ENCODE data around the gene RIMBP2.

Gene RIMBP2

DNA sequence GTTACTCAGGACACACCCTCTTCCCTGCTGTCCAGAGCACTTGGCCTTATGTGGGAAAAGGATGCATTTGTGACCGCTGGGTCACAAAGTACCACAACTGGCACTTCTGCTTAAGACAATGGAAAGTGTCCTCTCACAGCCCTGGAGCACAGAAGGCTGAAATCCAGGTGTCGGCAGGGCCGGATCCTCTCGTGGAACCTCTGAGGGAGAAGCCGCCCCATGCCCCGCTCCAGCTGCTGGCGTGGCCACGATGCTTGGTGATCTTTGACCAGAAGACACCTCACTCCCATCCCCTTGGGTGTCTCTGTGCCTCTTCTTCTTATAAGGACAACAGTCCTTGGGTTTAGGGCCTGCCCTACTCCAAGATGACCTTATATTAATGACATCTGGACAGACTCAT, 221.4 kb downstream of the RIMBP2 start:
- in situ Hi-C loops (cut with MboI; ENCODE audit: low sequenced_read_pairs), result no loop called here

DNA sequence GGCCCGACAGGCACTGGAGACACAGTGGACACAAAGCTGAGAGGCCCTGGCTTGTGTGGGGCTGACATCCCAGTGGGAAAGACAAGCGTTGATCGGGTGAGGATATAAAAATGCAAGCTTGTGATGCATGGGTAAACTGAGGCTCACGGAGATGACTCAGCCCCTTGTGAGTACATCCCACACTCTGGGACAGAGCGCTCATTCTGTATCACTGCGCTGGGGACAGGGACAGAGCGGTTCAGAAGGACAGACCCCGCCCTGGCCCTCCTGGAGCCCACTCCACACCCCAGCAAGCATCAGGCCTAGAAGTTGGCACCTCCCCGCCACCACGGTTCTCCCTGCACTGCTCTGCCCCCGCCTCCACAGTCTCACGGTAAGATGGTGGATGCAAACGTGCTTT, 222.1 kb downstream of the RIMBP2 start:
- in situ Hi-C loops (cut with MboI; ENCODE audit: low sequenced_read_pairs), result no loop called here

GRCh38 chr12:130491421-130492357, 224.4 kb downstream of the RIMBP2 start:
- in situ Hi-C loops (cut with MboI; ENCODE audit: low sequenced_read_pairs), result no loop called here

- in situ Hi-C loops (cut with MboI; ENCODE audit: low sequenced_read_pairs), result no loop called here
Measured at GRCh38 chr12:130490674-130491073, 225.4 kb downstream of the RIMBP2 start.

GRCh38 chr12:130489293-130489692, 226.8 kb downstream of the RIMBP2 start:
- in situ Hi-C loops (cut with MboI; ENCODE audit: low sequenced_read_pairs), result no loop called here

- in situ Hi-C loops (cut with MboI; ENCODE audit: low sequenced_read_pairs), result no loop called here
Measured at GRCh38 chr12:130488358-130488710, 227.8 kb downstream of the RIMBP2 start.

DNA sequence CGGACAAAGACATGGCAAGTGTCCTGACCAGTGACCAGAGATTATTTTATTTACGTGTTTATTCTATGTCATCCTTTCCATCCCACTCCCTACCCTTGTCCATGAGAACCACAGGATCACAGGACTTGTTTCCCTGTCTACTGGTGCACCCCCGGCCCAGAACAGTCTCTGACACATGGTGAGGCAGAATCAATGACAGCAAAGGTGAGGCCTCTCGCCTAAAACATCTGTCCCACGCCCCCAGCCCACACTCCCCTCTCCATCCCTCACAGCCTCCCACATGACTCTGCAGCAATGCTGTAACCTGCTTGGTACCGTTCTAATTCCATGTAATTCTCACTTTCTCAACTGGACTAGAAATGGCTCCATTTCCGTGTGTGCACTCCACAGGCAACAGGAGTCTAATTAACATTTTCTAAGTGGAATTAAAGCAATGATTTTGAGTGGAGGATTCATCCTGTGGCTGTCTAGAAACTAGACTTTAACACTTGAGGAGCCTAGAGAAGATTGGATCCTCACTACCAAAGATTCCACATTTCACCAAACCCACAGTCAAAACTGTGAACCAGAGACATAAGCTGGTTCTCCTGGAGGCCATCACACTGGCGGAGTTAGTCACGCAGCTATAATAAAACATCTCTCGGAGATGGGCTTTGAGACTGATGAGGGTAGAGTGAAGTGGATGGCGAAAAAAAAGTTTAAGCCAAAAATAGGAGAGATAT, 228.3 kb downstream of the RIMBP2 start:
- in situ Hi-C loops (cut with MboI; ENCODE audit: low sequenced_read_pairs), result no loop called here

DNA sequence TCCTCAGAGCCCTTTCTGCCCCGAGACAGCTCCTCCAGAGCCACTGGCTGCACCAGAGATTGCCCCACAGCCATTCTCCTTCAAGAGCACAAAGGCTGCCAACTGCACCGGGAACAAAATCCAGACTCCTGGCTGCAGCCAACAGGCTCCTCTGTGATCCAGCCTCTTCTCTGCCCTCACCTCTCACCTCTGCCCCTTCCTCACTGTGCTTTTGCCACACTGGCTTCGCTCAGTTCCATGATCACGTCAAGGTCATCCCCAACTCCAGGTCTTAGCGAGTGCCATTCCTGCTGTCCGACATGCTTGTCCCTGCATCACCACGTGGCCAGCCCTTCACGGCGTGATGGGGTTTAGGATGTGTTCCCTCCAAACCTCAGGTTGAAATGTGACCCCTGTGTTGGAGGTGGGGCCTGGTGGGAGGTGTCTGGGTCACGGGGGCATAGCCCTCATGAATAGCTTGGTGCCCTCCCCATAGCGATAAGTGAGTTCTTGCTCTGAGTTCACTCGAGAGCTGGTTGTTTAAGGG, 229.1 kb downstream of the RIMBP2 start:
- in situ Hi-C loops (cut with MboI; ENCODE audit: low sequenced_read_pairs), result no loop called here

GRCh38 chr12:130486146-130486435, 230.0 kb downstream of the RIMBP2 start:
- in situ Hi-C loops (cut with MboI; ENCODE audit: low sequenced_read_pairs), result no loop called here

- in situ Hi-C loops (cut with MboI; ENCODE audit: low sequenced_read_pairs), result no loop called here
Measured at GRCh38 chr12:130485291-130486145, 230.6 kb downstream of the RIMBP2 start.

DNA sequence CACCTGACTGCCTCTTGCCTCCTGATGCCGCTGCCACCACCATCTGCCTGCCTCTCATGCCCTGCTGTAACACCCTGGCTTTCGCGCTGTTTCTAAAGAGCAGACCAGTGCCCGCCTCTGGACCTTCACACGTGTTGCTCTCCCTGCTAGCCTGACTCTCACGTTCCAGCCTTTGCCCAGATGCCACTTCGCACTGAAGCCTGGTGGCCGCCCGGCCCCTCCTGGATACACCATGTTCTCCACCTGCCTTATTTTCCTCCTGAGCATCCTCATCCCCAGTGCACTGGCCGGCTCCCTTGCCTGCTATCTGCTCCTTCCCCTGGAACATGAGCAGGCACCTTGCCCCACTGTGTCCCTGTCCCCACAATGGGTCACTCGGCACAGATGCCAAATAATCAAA, 231.9 kb downstream of the RIMBP2 start:
- in situ Hi-C loops (cut with MboI; ENCODE audit: low sequenced_read_pairs), result no loop called here

DNA sequence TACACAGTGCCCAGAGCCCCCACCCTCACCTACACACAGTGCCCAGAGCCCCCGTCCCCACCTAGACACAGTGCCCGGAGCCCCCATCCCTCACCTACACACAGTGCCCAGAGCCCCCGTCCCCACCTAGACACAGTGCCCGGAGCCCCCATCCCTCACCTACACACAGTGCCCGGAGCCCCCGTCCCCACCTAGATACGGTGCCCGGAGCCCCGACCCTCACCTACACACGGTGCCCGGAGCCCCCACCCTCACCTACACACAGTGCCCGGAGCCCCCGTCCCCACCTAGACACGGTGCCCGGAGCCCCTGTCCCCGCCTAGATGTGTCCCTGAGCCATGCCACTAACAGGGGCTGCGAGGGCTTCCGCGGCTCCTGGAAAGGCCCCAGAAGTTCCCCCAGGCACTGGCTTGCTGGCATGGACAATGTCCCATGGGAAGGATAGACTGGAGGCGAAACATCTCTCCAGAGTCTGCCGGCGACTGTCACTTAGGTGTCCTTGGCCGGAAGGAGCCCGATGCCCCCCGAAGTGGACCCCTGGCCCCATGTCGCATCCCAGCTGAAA, 232.4 kb downstream of the RIMBP2 start:
- in situ Hi-C loops (cut with MboI; ENCODE audit: low sequenced_read_pairs), result no loop called here

- in situ Hi-C loops (cut with MboI; ENCODE audit: low sequenced_read_pairs), result no loop called here
Measured at GRCh38 chr12:130482448-130482847, 233.7 kb downstream of the RIMBP2 start.

DNA sequence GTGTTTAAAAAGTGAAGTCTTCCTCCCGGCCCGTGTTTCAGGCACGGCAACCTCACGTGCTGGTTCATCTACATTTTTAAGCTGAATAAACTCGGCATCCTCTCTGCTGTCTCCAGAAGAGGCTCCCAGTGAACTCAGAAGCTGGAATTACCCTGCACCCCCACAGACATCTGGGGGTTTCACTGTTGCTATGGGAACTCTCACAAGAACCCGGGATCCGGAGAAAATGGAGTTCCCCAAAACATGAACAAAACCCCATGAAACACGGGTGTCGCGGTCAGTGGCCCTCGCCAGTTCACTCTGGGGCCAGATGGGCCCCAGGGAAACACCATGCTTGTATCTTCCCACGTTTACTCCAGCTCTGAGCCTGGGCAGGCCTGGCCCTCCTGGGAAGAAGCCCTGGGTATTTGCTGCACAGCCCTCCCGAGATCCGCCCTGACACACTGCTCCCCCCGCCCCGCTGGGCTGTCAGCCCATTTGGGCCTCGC, 234.7 kb downstream of the RIMBP2 start:
- in situ Hi-C loops (cut with MboI; ENCODE audit: low sequenced_read_pairs), result no loop called here

GRCh38 chr12:130480887-130481286, 235.2 kb downstream of the RIMBP2 start:
- in situ Hi-C loops (cut with MboI; ENCODE audit: low sequenced_read_pairs), result no loop called here

DNA sequence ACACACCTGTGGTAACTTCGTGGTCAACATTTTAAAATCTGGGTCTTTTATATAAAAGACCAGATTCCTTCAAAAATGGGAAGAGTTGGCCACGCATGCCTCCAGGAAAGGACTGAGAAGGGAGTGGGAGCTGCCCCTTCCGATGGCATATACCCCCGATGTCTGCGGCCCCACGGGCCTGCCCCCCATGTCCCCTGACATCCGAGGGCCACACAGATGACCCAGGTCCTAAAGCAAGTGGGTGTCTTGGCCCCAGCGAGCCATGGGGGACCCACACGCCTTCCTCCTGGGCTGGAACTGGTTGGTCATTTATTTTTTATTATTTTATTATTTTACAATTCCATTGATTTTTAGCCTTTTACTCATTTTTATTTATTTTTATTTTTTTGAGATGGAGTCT, 235.9 kb downstream of the RIMBP2 start:
- in situ Hi-C loops (cut with MboI; ENCODE audit: low sequenced_read_pairs), result no loop called here

GRCh38 chr12:130479401-130480125, 236.5 kb downstream of the RIMBP2 start:
- in situ Hi-C loops (cut with MboI; ENCODE audit: low sequenced_read_pairs), result no loop called here

- in situ Hi-C loops (cut with MboI; ENCODE audit: low sequenced_read_pairs), result no loop called here
Measured at GRCh38 chr12:130478786-130479185, 237.3 kb downstream of the RIMBP2 start.

GRCh38 chr12:130477701-130478100, 238.4 kb downstream of the RIMBP2 start:
- in situ Hi-C loops (cut with MboI; ENCODE audit: low sequenced_read_pairs), result no loop called here

DNA sequence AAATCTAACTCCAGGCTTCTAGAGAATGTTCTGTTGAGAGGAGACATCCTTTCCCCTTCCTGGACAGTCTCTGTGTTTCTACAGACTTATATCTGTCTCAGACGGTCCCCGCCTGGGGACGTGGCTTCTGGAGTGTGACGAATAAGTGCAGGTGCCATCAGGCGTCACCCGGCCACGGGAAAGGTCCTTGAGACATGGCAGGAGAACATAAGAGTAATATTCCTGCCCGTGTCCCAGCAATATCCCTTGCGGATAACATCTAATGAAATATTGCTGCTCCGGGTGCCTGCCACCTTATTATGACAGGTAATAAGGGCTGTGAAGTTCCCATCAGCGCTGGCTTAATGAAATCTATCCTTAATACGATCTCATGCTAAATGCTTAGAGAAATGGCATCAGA, 238.8 kb downstream of the RIMBP2 start:
- in situ Hi-C loops (cut with MboI; ENCODE audit: low sequenced_read_pairs), result no loop called here
